ENCODE data around the gene ATP6V0B. TPM values are rescaled to one million over a fixed set of nuclear protein-coding genes. Genes with fewer than 3 reads are reported as not detected.
A peak's percentile ranks its signal among the peaks of the same experiment; 100 is the strongest.

ATP6V0B gene
- total and polyA plus RNA-seq, 2 of the 13 experiments (the other 11 are each of a cell fraction or from before 2014, with no cell fraction given): 157 to 161 TPM

DNA sequence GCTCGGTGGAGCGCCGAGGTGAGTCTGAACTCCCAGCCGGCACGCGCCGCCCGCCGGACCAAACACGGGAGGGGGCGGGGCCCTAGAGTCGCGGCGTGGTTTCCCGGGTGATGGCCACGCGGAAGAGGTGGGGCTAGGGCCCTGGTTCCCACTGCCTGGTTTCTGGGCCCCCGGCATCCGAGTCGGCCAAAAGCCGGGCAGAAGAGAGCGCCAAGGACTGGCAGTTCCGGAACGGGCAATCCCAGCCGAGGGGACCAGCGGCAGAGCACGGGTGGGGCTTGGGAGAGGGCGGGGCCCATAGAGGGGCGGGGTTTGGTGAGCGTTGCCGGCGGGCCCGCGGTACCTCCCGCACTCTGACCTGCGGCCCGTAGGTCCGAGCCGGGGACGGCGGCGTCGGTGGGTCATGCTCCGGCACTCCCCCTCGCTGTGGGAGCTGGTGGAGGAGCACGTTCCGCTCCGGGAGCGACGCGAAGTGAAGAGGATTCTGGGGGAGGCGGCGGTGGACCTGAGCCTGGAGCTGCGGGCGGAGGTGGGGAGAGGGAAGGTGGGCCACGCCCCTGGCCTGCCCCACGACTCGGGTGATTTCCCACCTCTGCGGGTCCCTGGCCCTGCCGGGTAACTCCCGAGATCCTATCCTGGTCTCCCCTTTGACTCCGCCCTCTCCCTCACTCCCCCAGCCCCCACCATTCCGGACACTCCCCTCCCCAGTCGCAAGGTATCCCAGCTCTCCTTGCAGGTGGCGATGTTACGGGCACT, 16.9 kb downstream of the ATP6V0B start, which contains the start of gene CCDC24 (continued):
- TF ChIP-seq GATAD2A (CRISPR knock-in tag; IDR thresholded peaks at IDR 0.05): 0 out of 2 replicates have a peak, but pooled peaks have one; percentile 23
- no peak for TF ChIP-seq ELF3 (CRISPR knock-in tag; IDR thresholded peaks at IDR 0.05)
- TF ChIP-seq, protein P1, sequence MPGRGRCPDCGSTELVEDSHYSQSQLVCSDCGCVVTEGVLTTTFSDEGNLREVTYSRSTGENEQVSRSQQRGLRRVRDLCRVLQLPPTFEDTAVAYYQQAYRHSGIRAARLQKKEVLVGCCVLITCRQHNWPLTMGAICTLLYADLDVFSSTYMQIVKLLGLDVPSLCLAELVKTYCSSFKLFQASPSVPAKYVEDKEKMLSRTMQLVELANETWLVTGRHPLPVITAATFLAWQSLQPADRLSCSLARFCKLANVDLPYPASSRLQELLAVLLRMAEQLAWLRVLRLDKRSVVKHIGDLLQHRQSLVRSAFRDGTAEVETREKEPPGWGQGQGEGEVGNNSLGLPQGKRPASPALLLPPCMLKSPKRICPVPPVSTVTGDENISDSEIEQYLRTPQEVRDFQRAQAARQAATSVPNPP (CRISPR knock-in tag; IDR thresholded peaks at IDR 0.05): no peak
- no peak for TF ChIP-seq TAF15 (IDR thresholded peaks at IDR 0.05; ENCODE audit: low read depth, low read length, poor library complexity, severe bottlenecking)
- peak; percentile 80; the same call in 1 of the 2 replicates for TF ChIP-seq ZNF34 (CRISPR knock-in tag; IDR thresholded peaks at IDR 0.05; ENCODE audit: borderline replicate concordance)
- no peak for TF ChIP-seq EEA1 (CRISPR knock-in tag; IDR thresholded peaks at IDR 0.05; ENCODE audit: borderline replicate concordance)
- no peak for TF ChIP-seq ZBTB7B (CRISPR knock-in tag; IDR thresholded peaks at IDR 0.05)
- no peak for TF ChIP-seq AHDC1 (CRISPR knock-in tag; IDR thresholded peaks at IDR 0.05; ENCODE audit: borderline replicate concordance)
- TF ChIP-seq ZNF180 (CRISPR knock-in tag; IDR thresholded peaks at IDR 0.05; ENCODE audit: borderline replicate concordance, low read depth): no peak
- 0 out of 2 replicates have a peak, but pooled peaks have one; percentile 38 for TF ChIP-seq KMT2B (CRISPR knock-in tag; IDR thresholded peaks at IDR 0.05)
- no peak for TF ChIP-seq TRIM24 (CRISPR knock-in tag; IDR thresholded peaks at IDR 0.05)
- no peak for TF ChIP-seq FOXP1 (IDR thresholded peaks at IDR 0.05)
- no peak for TF ChIP-seq FOXP1 (CRISPR knock-in tag; IDR thresholded peaks at IDR 0.05)
- TF ChIP-seq SOX13 (IDR thresholded peaks at IDR 0.05): no peak
- no peak for TF ChIP-seq SOX13 (CRISPR knock-in tag; conservative IDR thresholded peaks at IDR 0.05 in 1 of 2, IDR thresholded peaks at IDR 0.05 in 1 of 2)
- TF ChIP-seq SALL1 (CRISPR knock-in tag; IDR thresholded peaks at IDR 0.05): peak; percentile 78; the same call in 1 of the 2 replicates
- TF ChIP-seq, protein P2, sequence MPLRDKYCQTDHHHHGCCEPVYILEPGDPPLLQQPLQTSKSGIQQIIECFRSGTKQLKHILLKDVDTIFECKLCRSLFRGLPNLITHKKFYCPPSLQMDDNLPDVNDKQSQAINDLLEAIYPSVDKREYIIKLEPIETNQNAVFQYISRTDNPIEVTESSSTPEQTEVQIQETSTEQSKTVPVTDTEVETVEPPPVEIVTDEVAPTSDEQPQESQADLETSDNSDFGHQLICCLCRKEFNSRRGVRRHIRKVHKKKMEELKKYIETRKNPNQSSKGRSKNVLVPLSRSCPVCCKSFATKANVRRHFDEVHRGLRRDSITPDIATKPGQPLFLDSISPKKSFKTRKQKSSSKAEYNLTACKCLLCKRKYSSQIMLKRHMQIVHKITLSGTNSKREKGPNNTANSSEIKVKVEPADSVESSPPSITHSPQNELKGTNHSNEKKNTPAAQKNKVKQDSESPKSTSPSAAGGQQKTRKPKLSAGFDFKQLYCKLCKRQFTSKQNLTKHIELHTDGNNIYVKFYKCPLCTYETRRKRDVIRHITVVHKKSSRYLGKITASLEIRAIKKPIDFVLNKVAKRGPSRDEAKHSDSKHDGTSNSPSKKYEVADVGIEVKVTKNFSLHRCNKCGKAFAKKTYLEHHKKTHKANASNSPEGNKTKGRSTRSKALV (CRISPR knock-in tag; IDR thresholded peaks at IDR 0.05): no peak
- peak; percentile 77 for TF ChIP-seq CAMTA2 (CRISPR knock-in tag; IDR thresholded peaks at IDR 0.05; ENCODE audit: borderline replicate concordance)
- no peak; the same call in none of the 2 replicates for TF ChIP-seq FOXO1 (CRISPR knock-in tag; IDR thresholded peaks at IDR 0.05)
- no peak; the same call in 1 of the 2 replicates for TF ChIP-seq HOXA3 (CRISPR knock-in tag; IDR thresholded peaks at IDR 0.05)
- no peak for TF ChIP-seq TBX3 (IDR thresholded peaks at IDR 0.05; ENCODE audit: borderline replicate concordance)
- TF ChIP-seq NR3C1 (CRISPR knock-in tag; IDR thresholded peaks at IDR 0.05): no peak
- TF ChIP-seq MAFK (conservative IDR thresholded peaks at IDR 0.05 in 1 of 2, IDR thresholded peaks at IDR 0.05 in 1 of 2; ENCODE audit: low read length in 2 of 2): no peak

All from HepG2 (cell line).